Endodermal cell (in vitro differentiated cells): ENCODE measurements around the gene MYO16. TPM values are rescaled to one million over a fixed set of nuclear protein-coding genes. Genes with fewer than 3 reads are reported as not detected.

ENCODE experiments used
- DNase-seq: peaks from one replicate; pipeline ENCODE4 v3.0.0-alpha.2; 2017
- H3K27ac ChIP-seq: 2 replicates; pipeline ENCODE4 v1.5.1; 2013; ENCODE audit warnings: mild to moderate bottlenecking, low read depth, low read length, moderate library complexity
- H3K27me3 ChIP-seq: 2 replicates; pipeline ENCODE4 v1.6.1; 2013; ENCODE audit warnings: mild to moderate bottlenecking, low read length, moderate library complexity; ENCODE audit not compliant: insufficient read depth, control insufficient read depth, poor library complexity, severe bottlenecking
- H3K36me3 ChIP-seq: 2 replicates; pipeline ENCODE4 v1.7.0; 2013; ENCODE audit warnings: mild to moderate bottlenecking, low read length, moderate library complexity; ENCODE audit not compliant: control insufficient read depth, insufficient read depth
- H3K4me1 ChIP-seq: one replicate; pipeline ENCODE4 v1.7.0; 2013; ENCODE audit warnings: low read length; ENCODE audit not compliant: control insufficient read depth, insufficient read depth
- H3K4me3 ChIP-seq: 2 replicates; pipeline ENCODE4 v1.5.1; 2013; ENCODE audit warnings: mild to moderate bottlenecking, low read length, moderate library complexity
- H3K9ac ChIP-seq: 2 replicates; pipeline ENCODE4 v1.6.1; 2013; ENCODE audit warnings: mild to moderate bottlenecking, low read length, moderate library complexity; ENCODE audit not compliant: poor library complexity, severe bottlenecking; ENCODE audit errors: extremely low read depth
- H3K9me3 ChIP-seq: 2 replicates; pipeline ENCODE4 v1.6.1; 2013; ENCODE audit warnings: mild to moderate bottlenecking, low read length, moderate library complexity; ENCODE audit not compliant: control insufficient read depth
- H3K27ac Mint-ChIP-seq: 2 replicates; pipeline ENCODE4 v1.8.0; 2020; ENCODE audit warnings: mixed read lengths
- H3K27me3 Mint-ChIP-seq: 2 replicates; pipeline ENCODE4 v1.8.0; 2021; ENCODE audit warnings: mild to moderate bottlenecking, mixed read lengths; ENCODE audit not compliant: insufficient read depth
- H3K36me3 Mint-ChIP-seq: 2 replicates; pipeline ENCODE4 v1.8.0; 2020; ENCODE audit warnings: low read depth, mixed read lengths
- H3K4me1 Mint-ChIP-seq: 2 replicates; pipeline ENCODE4 v1.8.0; 2020; ENCODE audit warnings: mixed read lengths
- H3K4me3 Mint-ChIP-seq: 2 replicates; pipeline ENCODE4 v1.8.0; 2020; ENCODE audit warnings: mild to moderate bottlenecking, moderate library complexity, mixed read lengths
- H3K9me3 Mint-ChIP-seq: 2 replicates; pipeline ENCODE4 v1.8.0; 2020; ENCODE audit warnings: mild to moderate bottlenecking, mixed read lengths
- CTCF ChIP-seq: fragments of 200-600 bp; sonication (generic); conservative IDR thresholded peaks from 2 replicates; pipeline ENCODE4 v1.5.0; 2021; ENCODE audit warnings: antibody characterized with exemption, mild to moderate bottlenecking
- WGBS, 2 experiments: methylation state at CpG; one replicate each; pipeline versions ENCODE4 v1.1.5 to v1.1.7; 2013; ENCODE audit warnings: missing lambda C conversion rate in 2 of 2, mixed read lengths in 1 of 2; ENCODE audit not compliant: insufficient coverage in 1 of 2, insufficient read length in 1 of 2; 5-methylcytosine and 5-hydroxymethylcytosine counted together
- total RNA-seq, 2 donors: library from RNA; stranded (reverse); fragmentation: NEBNext Ultra II Directional in 1 of 2; extraction: Animal tissue kit (Norgen Biotek cat#: 25700) in 1 of 2; gene quantifications; 2 replicates in 1 of 2; 3 replicates in 1 of 2; pipeline ENCODE4 v1.2.1, GENCODE V29; 2021

MYO16 gene
- total RNA-seq, 2 donors from 2014 or later, result 0.70 to 1.2 TPM

- Mint-ChIP-seq H3K4me3 (no peak overlapping the region), H3K36me3 (no peaks in the 10 kb centered on the region), H3K9me3 (no peaks in the 10 kb centered on the region), H3K4me1 (peaks cover 2% of the 10 kb centered on the region), H3K27ac (no peak overlapping the region), H3K27me3 (no peaks in the 10 kb centered on the region)
- no peak overlapping the region for H3K4me3 ChIP-seq
- no peaks in the 10 kb centered on the region for H3K4me1 ChIP-seq
- no peaks in the 10 kb centered on the region for H3K27me3 ChIP-seq
- no peak for TF ChIP-seq CTCF
- H3K36me3 ChIP-seq, result no peaks in the 10 kb centered on the region
- no peak overlapping the region for H3K27ac ChIP-seq
- DNase-seq, result no peak
- no peaks in the 10 kb centered on the region for H3K9me3 ChIP-seq
- H3K9ac ChIP-seq, result no peak overlapping the region
- 96% methylated on average over 2 of the region's 2 CpGs; no CpG with 5 or more reads in 1 of the 2 experiments for WGBS, 2 experiments
These were observed 373.5 kb downstream of the MYO16 start for GRCh38 chr13:109002934-109003333.

- Mint-ChIP-seq H3K27me3 (no peaks in the 10 kb centered on the region), H3K4me3 (no peak overlapping the region), H3K27ac (no peak overlapping the region), H3K4me1 (peaks cover 21% of the 10 kb centered on the region), H3K36me3 (no peaks in the 10 kb centered on the region), H3K9me3 (no peaks in the 10 kb centered on the region)
- 81 to 92% methylated on average over 3 of the region's 3 CpGs for WGBS, 2 experiments
- no peak for DNase-seq
- Histone ChIP-seq H3K27me3 (no peaks in the 10 kb centered on the region), H3K4me3 (no peak overlapping the region), H3K9me3 (no peaks in the 10 kb centered on the region), H3K9ac (no peak overlapping the region), H3K27ac (no peak overlapping the region), H3K36me3 (no peaks in the 10 kb centered on the region), H3K4me1 (peaks cover 14% of the 10 kb centered on the region)
- no peak for TF ChIP-seq CTCF
These were observed 378.5 kb downstream of the MYO16 start for GRCh38 chr13:109007946-109008345.

- peaks cover 21% of the 10 kb centered on the region for H3K4me1 Mint-ChIP-seq
- no peak for DNase-seq
- H3K27me3 Mint-ChIP-seq, result no peaks in the 10 kb centered on the region
- H3K27me3 ChIP-seq, result no peaks in the 10 kb centered on the region
- H3K4me3 ChIP-seq, result no peak overlapping the region
- no peak overlapping the region for H3K4me3 Mint-ChIP-seq
- WGBS, 2 experiments, result 93% methylated on average over 4 of the region's 4 CpGs; no CpG with 5 or more reads in 1 of the 2 experiments
- H3K4me1 ChIP-seq, result peaks cover 14% of the 10 kb centered on the region
- no peak overlapping the region for H3K27ac Mint-ChIP-seq
- no peak overlapping the region for H3K27ac ChIP-seq
- no peak for TF ChIP-seq CTCF
- peaks cover 10% of the 10 kb centered on the region for H3K9me3 Mint-ChIP-seq
- H3K9ac ChIP-seq, result no peak overlapping the region
- no peaks in the 10 kb centered on the region for H3K36me3 Mint-ChIP-seq
- H3K9me3 ChIP-seq, result no peaks in the 10 kb centered on the region
- H3K36me3 ChIP-seq, result no peaks in the 10 kb centered on the region
These were observed 380.3 kb downstream of the MYO16 start for GRCh38 chr13:109009756-109010155.
